Fibroblast of villous mesenchyme (primary cell): Measurements from ENCODE around the gene RPS6KL1. TPM values are rescaled to one million over a fixed set of nuclear protein-coding genes. Genes with fewer than 3 reads are reported as not detected.
A peak's percentile ranks its signal among the peaks of the same experiment; 100 is the strongest.

ENCODE experiments used
- DNase-seq: peaks from one replicate; pipeline ENCODE4 v3.0.0-alpha.2; 2010; ENCODE audit warnings: low read depth
- H3K4me3 ChIP-seq: 2 replicates; pipeline ENCODE4 v1.5.1; 2011; ENCODE audit warnings: low read depth, mild to moderate bottlenecking, low read length
- CTCF ChIP-seq: IDR thresholded peaks from 2 replicates; pipeline ENCODE4 v1.5.1; 2012; ENCODE audit warnings: low read depth, mild to moderate bottlenecking, low read length; ENCODE audit not compliant: insufficient read depth
- total RNA-seq: library from RNA; depleted of rRNA; stranded (reverse); fragments of >200 nt; gene quantifications from 2 replicates; pipeline ENCODE4 v1.2.3, GENCODE V29; 2012

Gene RPS6KL1
- total RNA-seq, 1 donor: 2.2 TPM

GRCh38 chr14:74875941-74876913 is 46.8 kb downstream of the RPS6KL1 start, which contains the start of gene PROX2:
TSS of gene PROX2 (minus strand) at chr14:74876145. CDS start at chr14:74863834, 12,311 bp downstream.
- DNase-seq: peak; percentile 14
- no peak for TF ChIP-seq CTCF

GRCh38 chr14:74875204-74875603 is 47.9 kb downstream of the RPS6KL1 start:
- TF ChIP-seq CTCF: no peak
- DNase-seq: no peak
- H3K4me3 ChIP-seq: no peak overlapping the region

More at GRCh38 chr14:74875941-74876913, 46.8 kb downstream of the RPS6KL1 start, which contains the start of gene PROX2:
- H3K4me3 ChIP-seq: no peak within 1 kb of the TSS

- no peak overlapping the region for H3K4me3 ChIP-seq
- TF ChIP-seq CTCF: no peak
- no peak for DNase-seq
These were observed 51.2 kb downstream of the RPS6KL1 start for GRCh38 chr14:74871819-74872218.

- no peak overlapping the region for H3K4me3 ChIP-seq
- DNase-seq: no peak
- no peak for TF ChIP-seq CTCF
These were observed 54.3 kb downstream of the RPS6KL1 start for GRCh38 chr14:74868739-74869138.

- H3K4me3 ChIP-seq: no peak overlapping the region
- TF ChIP-seq CTCF: no peak
- peak; percentile 26 for DNase-seq
These were observed 55.4 kb downstream of the RPS6KL1 start for GRCh38 chr14:74867673-74868072.

- no peak overlapping the region for H3K4me3 ChIP-seq
- no peak for DNase-seq
- no peak for TF ChIP-seq CTCF
These were observed 56.2 kb downstream of the RPS6KL1 start for GRCh38 chr14:74866708-74867389.
